Activated CD8-positive, alpha-beta memory T cell treated with anti-CD3 and anti-CD28 coated beads, Interleukin-2, amount 50 U/mL, for 24 hours (primary cell): ENCODE results near the gene MITF.
"Not testable (repeated sequence)": the region's sequence is repeated elsewhere in the genome, so short reads cannot be mapped to it uniquely, and the experiment has no call there.

Experiments
- DNase-seq: peaks from one replicate; pipeline ENCODE4 v3.0.0-alpha.2; 2020; ENCODE audit errors: extremely low read depth

MITF gene

GRCh38 chr3:69913422-69913821 lies 174.2 kb downstream of the MITF start:
- no peak for DNase-seq

- DNase-seq: no peak
These were observed 175.1 kb downstream of the MITF start for GRCh38 chr3:69914395-69914794.

- DNase-seq: no peak
These were observed 176.5 kb downstream of the MITF start for GRCh38 chr3:69915726-69916125.

- not testable (repeated sequence) for DNase-seq
These were observed 180.7 kb downstream of the MITF start for GRCh38 chr3:69920009-69920408.

GRCh38 chr3:69921651-69922050 lies 182.4 kb downstream of the MITF start:
- DNase-seq: no peak

- DNase-seq: no peak
These were observed 183.3 kb downstream of the MITF start for GRCh38 chr3:69922521-69923000.

GRCh38 chr3:69925506-69925905 lies 186.2 kb downstream of the MITF start:
- no peak for DNase-seq

- no peak for DNase-seq
These were observed 187.1 kb downstream of the MITF start for GRCh38 chr3:69926385-69926784.

GRCh38 chr3:69927571-69927970 lies 188.3 kb downstream of the MITF start:
- DNase-seq: no peak

- no peak for DNase-seq
These were observed 189.8 kb downstream of the MITF start for GRCh38 chr3:69929019-69929418.

GRCh38 chr3:69930564-69930963 lies 191.3 kb downstream of the MITF start:
- DNase-seq: no peak

- DNase-seq: no peak
These were observed 192.8 kb downstream of the MITF start for GRCh38 chr3:69932087-69932486.

GRCh38 chr3:69932501-69932900 lies 193.2 kb downstream of the MITF start:
- no peak for DNase-seq

- no peak for DNase-seq
These were observed 195.1 kb downstream of the MITF start for GRCh38 chr3:69934398-69934797.

- DNase-seq: no peak
These were observed 197.0 kb downstream of the MITF start for GRCh38 chr3:69936266-69936665.

GRCh38 chr3:69938061-69938460 lies 198.8 kb downstream of the MITF start:
- DNase-seq: no peak

GRCh38 chr3:69938931-69939330 lies 199.7 kb downstream of the MITF start:
- no peak for DNase-seq

- DNase-seq: no peak
These were observed 201.8 kb downstream of the MITF start for GRCh38 chr3:69941037-69941436.

- no peak for DNase-seq
These were observed 202.3 kb downstream of the MITF start for GRCh38 chr3:69941439-69942176.

GRCh38 chr3:69944931-69945493 lies 205.7 kb downstream of the MITF start:
- DNase-seq: no peak

GRCh38 chr3:69948246-69948862 lies 209.1 kb downstream of the MITF start:
- DNase-seq: no peak

- DNase-seq: no peak
These were observed 212.4 kb downstream of the MITF start for GRCh38 chr3:69951616-69952015.

- no peak for DNase-seq
These were observed 220.3 kb downstream of the MITF start for GRCh38 chr3:69959581-69959980.
